ENCODE results near the gene SPOCK1.
A peak's percentile ranks its signal among the peaks of the same experiment; 100 is the strongest.

Gene SPOCK1

DNA sequence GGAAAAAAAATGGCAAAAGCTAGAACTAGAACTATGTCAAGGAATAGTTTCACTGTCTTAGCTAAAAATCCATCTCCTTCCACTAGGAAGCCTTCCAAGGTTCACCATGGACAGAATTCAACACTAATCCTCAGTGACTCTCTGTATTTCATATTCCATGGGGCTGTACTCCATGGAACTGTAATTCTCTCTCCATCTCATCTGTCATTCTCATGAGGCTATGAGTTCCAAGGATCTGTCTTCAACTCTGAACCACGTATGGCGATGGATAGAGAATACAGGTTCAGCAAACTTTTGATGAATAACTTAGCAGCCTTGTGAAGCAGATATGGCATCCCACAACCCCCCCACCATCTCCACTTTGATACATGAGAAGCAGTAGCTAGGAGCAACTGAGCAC lies 184.0 kb downstream of the SPOCK1 start:
- ChIA-PET CTCF (interaction anchor here (1.0 to 10.5 kb wide), 8 partner anchors 10 to 315 kb away, joined by 3 to 170 read pairs (median 4); partner anchors contain the start of gene SPOCK1), POLR2A (no interaction called here)
- DNase-seq (ENCODE audit: low read depth, low spot score): no peak
- no peak overlapping the region for H3K4me3 ChIP-seq (ENCODE audit: low read depth, low read length)
- no peak for TF ChIP-seq CTCF (IDR thresholded peaks at IDR 0.05; ENCODE audit: insufficient read depth, low read length, missing control alignments)

GRCh38 chr5:137313526-137314175 lies 185.5 kb downstream of the SPOCK1 start:
- ChIA-PET CTCF (interaction anchor here (1.2 to 10.5 kb wide), 7 partner anchors 8 to 316 kb away, joined by 3 to 170 read pairs (median 4); partner anchors contain the start of gene SPOCK1), POLR2A (no interaction called here)
- no peak for TF ChIP-seq CTCF (IDR thresholded peaks at IDR 0.05; ENCODE audit: insufficient read depth, low read length, missing control alignments)
- H3K4me3 ChIP-seq (ENCODE audit: low read depth, low read length): no peak overlapping the region
- no peak for DNase-seq (ENCODE audit: low read depth, low spot score)

DNA sequence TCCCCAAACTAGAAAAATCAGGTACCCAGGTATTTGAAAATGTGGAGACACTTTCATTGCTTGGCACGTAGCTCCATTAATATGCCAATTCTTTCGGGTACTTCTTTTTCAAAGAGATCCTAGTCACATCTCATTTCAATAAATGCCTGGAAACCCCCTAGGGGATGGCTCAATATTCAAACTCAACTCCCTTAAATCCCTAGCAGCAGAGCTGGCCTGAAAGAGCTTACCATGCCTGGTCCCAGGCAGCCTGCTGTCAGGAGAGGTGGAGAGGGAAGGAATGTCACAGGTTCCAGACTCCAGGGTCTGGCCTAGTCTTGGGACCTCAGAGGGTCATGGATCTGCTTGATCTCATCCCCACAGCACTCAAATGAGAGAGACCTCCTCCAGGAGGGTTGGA lies 187.1 kb downstream of the SPOCK1 start:
- DNase-seq (ENCODE audit: low read depth, low spot score): no peak
- POLR2A ChIA-PET: no interaction called here
- H3K4me3 ChIP-seq (ENCODE audit: low read depth, low read length): no peak overlapping the region
- CTCF ChIA-PET: interaction anchor here (1.1 to 10.5 kb wide), 3 partner anchors 9 to 184 kb away, joined by 5 to 170 read pairs (median 13); partner anchors contain the start of gene SPOCK1
- TF ChIP-seq CTCF (IDR thresholded peaks at IDR 0.05; ENCODE audit: insufficient read depth, low read length, missing control alignments): no peak

DNA sequence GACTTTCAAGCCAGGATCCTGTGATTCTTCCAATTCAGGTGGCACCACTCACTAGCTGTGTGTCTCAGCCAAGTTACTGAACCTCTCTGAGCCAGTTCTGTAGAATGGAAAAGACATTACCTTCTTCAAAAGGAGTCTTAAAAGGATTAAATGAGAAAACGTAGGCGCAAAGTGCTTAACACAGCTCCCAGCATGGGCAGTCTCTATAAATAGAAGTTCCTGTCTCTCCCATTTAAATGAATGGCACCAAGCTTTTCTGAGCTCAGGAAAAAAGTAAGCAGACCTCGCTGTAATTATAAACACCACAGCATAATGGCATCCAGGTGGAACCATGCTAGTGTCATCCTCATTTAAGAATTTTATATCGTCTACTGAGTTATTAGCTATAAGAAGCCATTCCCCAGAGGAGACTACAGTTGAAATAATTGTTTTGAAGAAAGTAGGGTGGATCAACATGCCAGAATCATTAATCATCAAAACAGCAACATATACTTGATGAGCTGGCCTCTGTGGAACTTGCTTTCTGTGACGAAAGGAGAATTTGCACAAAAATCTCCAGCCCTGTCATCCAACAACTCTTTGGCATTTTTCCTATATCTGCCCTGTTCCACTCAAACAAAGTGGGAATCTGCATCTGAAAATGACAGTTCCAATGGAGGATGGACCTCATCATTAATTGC lies 188.9 kb downstream of the SPOCK1 start:
- DNase-seq (ENCODE audit: low read depth, low spot score): peak; percentile 85
- no peak for TF ChIP-seq CTCF (IDR thresholded peaks at IDR 0.05; ENCODE audit: insufficient read depth, low read length, missing control alignments)
- POLR2A ChIA-PET: interaction anchor here (0.7 to 0.9 kb wide), 3 partner anchors 10 to 168 kb away, joined by 3 to 4 read pairs (median 3); no protein-coding TSS in a partner anchor
- no peak overlapping the region for H3K4me3 ChIP-seq (ENCODE audit: low read depth, low read length)
- CTCF ChIA-PET: interaction anchor here (1.0 to 3.4 kb wide), 5 partner anchors 10 to 496 kb away, joined by 3 to 36 read pairs (median 3); no protein-coding TSS in a partner anchor

DNA sequence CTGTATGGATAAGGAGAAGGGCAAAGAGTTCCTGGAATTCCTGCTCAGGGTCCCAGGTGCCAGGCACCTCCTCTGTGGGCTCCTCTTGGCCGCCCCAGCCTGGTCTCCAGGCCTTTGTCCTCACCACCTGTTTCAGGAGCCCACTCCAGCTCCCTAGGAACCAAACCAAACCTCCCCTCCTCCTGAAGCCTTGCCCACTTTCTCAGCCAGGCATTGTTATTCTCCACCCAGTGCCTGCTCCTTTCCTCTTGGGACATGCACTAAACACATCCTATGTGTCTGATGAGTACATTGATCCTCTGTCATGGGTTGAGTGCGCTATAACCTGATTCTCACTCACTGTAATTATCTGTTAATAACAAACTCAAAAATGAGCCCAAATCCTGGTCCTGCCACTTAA lies 189.8 kb downstream of the SPOCK1 start:
- TF ChIP-seq CTCF (IDR thresholded peaks at IDR 0.05; ENCODE audit: insufficient read depth, low read length, missing control alignments): no peak
- DNase-seq (ENCODE audit: low read depth, low spot score): no peak
- H3K4me3 ChIP-seq (ENCODE audit: low read depth, low read length): no peak overlapping the region
- POLR2A ChIA-PET: interaction anchor here (0.6 kb wide), 1 partner anchor 18 kb away, joined by 3 read pairs; no protein-coding TSS in a partner anchor
- CTCF ChIA-PET: interaction anchor here (1.3 to 3.4 kb wide), 2 partner anchors 11 to 176 kb away, joined by 3 to 36 read pairs; no protein-coding TSS in a partner anchor

GRCh38 chr5:137308311-137308710 lies 190.8 kb downstream of the SPOCK1 start:
- POLR2A ChIA-PET: no interaction called here
- TF ChIP-seq CTCF (IDR thresholded peaks at IDR 0.05; ENCODE audit: insufficient read depth, low read length, missing control alignments): no peak
- no peak overlapping the region for H3K4me3 ChIP-seq (ENCODE audit: low read depth, low read length)
- DNase-seq (ENCODE audit: low read depth, low spot score): no peak
- CTCF ChIA-PET: interaction anchor here (0.6 to 3.4 kb wide), 2 partner anchors 12 to 72 kb away, joined by 3 to 36 read pairs; no protein-coding TSS in a partner anchor
